HepG2 (cell line): ENCODE data around the gene TPSB2. TPM values are rescaled to one million over a fixed set of nuclear protein-coding genes. Genes with fewer than 3 reads are reported as not detected.

Experiments
- ATAC-seq: fragments of 200-7000 bp; cut with Tn5 transposase; 3 replicates; pipeline ENCODE4 v1.9.1; 2020; ENCODE audit warnings: mild to moderate bottlenecking, moderate library complexity
- BruUV-seq: library from RNA; stranded (reverse); fragments of 400-500 nt; replicated peaks from 2 replicates; lab custom pipeline; 2021; lab: Mats Ljungman, UMichigan
- CTCF ChIA-PET: fragments of 300-600 bp; formaldehyde crosslinking; extraction: SDS; loops from one replicate; lab custom pipeline; 2021; ENCODE audit warnings: low total read pairs, inconsistent platforms, low intra/inter-chr PET ratio; lab: Yijun Ruan, JAX
- POLR2A ChIA-PET: fragments of 350-600 bp; sonication (Branson Sonifier 250); formaldehyde crosslinking; loops from one replicate; lab custom pipeline; 2020; ENCODE audit warnings: antibody characterized with exemption, inconsistent platforms; lab: Yijun Ruan, JAX
- DNase-seq: peaks from one replicate; pipeline ENCODE4 v3.0.0-alpha.2; 2015; ENCODE audit warnings: low spot score
- FAIRE-seq: peaks from 3 replicates; lab custom pipeline; 2011; peaks lifted over from hg19 to GRCh38; lab: Jason Lieb, UNC
- H2AFZ ChIP-seq: one replicate; pipeline ENCODE4 v1.6.1; 2011; ENCODE audit warnings: low read length, inconsistent platforms
- H3K27ac ChIP-seq: fragments of 300-600 bp; 3 replicates; pipeline ENCODE4 v1.8.0; 2011; ENCODE audit warnings: mixed run types, mild to moderate bottlenecking, mixed read lengths, low read length, inconsistent platforms; ENCODE audit not compliant: insufficient read depth; ENCODE audit errors: extremely low read length
- H3K27me3 ChIP-seq, 2 experiments: fragments of 200-600 bp in 1 of 2; 2 replicates in 1 of 2; 3 replicates in 1 of 2; pipeline versions ENCODE4 v1.6.0 to v1.8.0; 2011; ENCODE audit warnings: low read length in 2 of 2, mild to moderate bottlenecking in 2 of 2, moderate library complexity in 2 of 2, inconsistent platforms in 1 of 2; ENCODE audit not compliant: insufficient read depth in 2 of 2, control insufficient read depth in 1 of 2
- H3K36me3 ChIP-seq, 2 experiments: fragments of 200-600 bp in 1 of 2; replicated peaks in 1 of 2; 2 replicates in 1 of 2; 3 replicates in 1 of 2; pipeline versions ENCODE4 v1.5.1 to v1.8.0; 2011; ENCODE audit warnings: low read length in 2 of 2, inconsistent platforms in 1 of 2; ENCODE audit not compliant: insufficient read depth in 2 of 2, control insufficient read depth in 1 of 2
- H3K4me1 ChIP-seq: 2 replicates; pipeline ENCODE4 v1.5.1; 2012; ENCODE audit warnings: low read length, inconsistent platforms; ENCODE audit not compliant: insufficient read depth
- H3K4me2 ChIP-seq: 2 replicates; pipeline ENCODE4 v1.6.0; 2011; ENCODE audit warnings: low read depth, low read length, inconsistent platforms
- H3K4me3 ChIP-seq, 3 experiments: fragments of 200-600 bp in 1 of 3; sonication (generic), shearing (Covaris generic) in 1 of 3; replicated peaks in 1 of 3; 2 replicates each; pipeline ENCODE4 v1.5.1; 2011 to 2016; ENCODE audit warnings: low read length in 3 of 3, inconsistent platforms in 2 of 3, low read depth in 2 of 3, mild to moderate bottlenecking in 2 of 3, control low read depth in 1 of 3, mixed read lengths in 1 of 3; ENCODE audit not compliant: insufficient read depth in 1 of 3
- H3K79me2 ChIP-seq: one replicate; pipeline ENCODE4 v1.6.1; 2011; ENCODE audit warnings: low read length, inconsistent platforms; ENCODE audit not compliant: insufficient read depth
- H3K9ac ChIP-seq: 2 replicates; pipeline ENCODE4 v1.6.0; 2011; ENCODE audit warnings: mild to moderate bottlenecking, low read depth, low read length, inconsistent platforms; ENCODE audit not compliant: insufficient read depth
- H3K9me3 ChIP-seq: 2 replicates; pipeline ENCODE4 v1.5.1; 2012; ENCODE audit warnings: mild to moderate bottlenecking, low read length
- H4K20me1 ChIP-seq: 2 replicates; pipeline ENCODE4 v1.6.0; 2011; ENCODE audit warnings: inconsistent platforms, mild to moderate bottlenecking, low read length, moderate library complexity; ENCODE audit not compliant: insufficient read depth
- ELF3 ChIP-seq: IDR thresholded peaks from 2 replicates; pipeline ENCODE4 v1.6.1; 2016; ENCODE audit warnings: missing genetic modification reagents, missing compliant biosample characterization
- MED1 ChIP-seq: sonication (generic); formaldehyde crosslinking; IDR thresholded peaks from 2 replicates; pipeline ENCODE4 v1.4.0; 2020; ENCODE audit warnings: missing genetic modification reagents
- NCOR1 ChIP-seq: fragments of 200-600 bp; sonication (generic); IDR thresholded peaks from 2 replicates; pipeline ENCODE4 v1.7.0; 2017; ENCODE audit warnings: antibody characterized with exemption, low read length, borderline replicate concordance
- SMAD1 ChIP-seq: sonication (generic); formaldehyde crosslinking; IDR thresholded peaks from 2 replicates; pipeline ENCODE4 v1.4.0; 2020; ENCODE audit warnings: missing genetic modification reagents, low read depth, mild to moderate bottlenecking, borderline replicate concordance
- SP2 ChIP-seq: sonication (generic); formaldehyde crosslinking; IDR thresholded peaks from 2 replicates; pipeline ENCODE4 v1.5.1; 2020; ENCODE audit warnings: mild to moderate bottlenecking, missing genetic modification reagents
- SPEN ChIP-seq: sonication (generic); formaldehyde crosslinking; IDR thresholded peaks from 2 replicates; pipeline ENCODE4 v1.5.1; 2020; ENCODE audit warnings: low read depth, mild to moderate bottlenecking, missing genetic modification reagents
- XBP1 ChIP-seq: sonication (generic); formaldehyde crosslinking; IDR thresholded peaks from 2 replicates; pipeline ENCODE4 v1.5.0; 2020; ENCODE audit warnings: missing genetic modification reagents
- XRCC5 ChIP-seq: fragments of 200-400 bp; formaldehyde crosslinking; optimal IDR thresholded peaks from 2 replicates; pipeline ENCODE3; 2017; ENCODE audit warnings: mild to moderate bottlenecking, low read length
- whole genome bisulfite sequencing: methylation state at CpG from one replicate; pipeline ENCODE4 v1.1.6; 2017; ENCODE audit warnings: low lambda C conversion rate; 5-methylcytosine and 5-hydroxymethylcytosine counted together
- in situ Hi-C: cut with HindIII; loops from 2 replicates; pipeline ENCODE4 v1.10.0; 2017; ENCODE audit warnings: low pct_unique_long_range_greater_than_20kb; ENCODE audit not compliant: extremely low pct_ligation_motif_present
- intact Hi-C: fragments of 100-400 bp; cut with micrococcal nuclease; formaldehyde crosslinking; loops from one replicate; pipeline ENCODE4 v1.10.0; 2022; ENCODE audit not compliant: unreplicated experiment
- polyA plus RNA-seq, 8 experiments: library from polyadenylated mRNA; depleted of rRNA in 3 of 8; stranded (reverse) in 7 of 8; unstranded in 1 of 8; fragments of >200 nt; fragmentation: Illumina TruSeq in 4 of 8; extraction: Trizol in 4 of 8; gene quantifications; 2 replicates each; pipeline versions ENCODE4 v1.2.1 to v1.2.3, GENCODE V29; 2011 to 2016; ENCODE audit warnings: low read depth in 4 of 8, missing spikeins in 1 of 8, mixed read lengths in 1 of 8; ENCODE audit not compliant: insufficient read depth in 1 of 8
- total RNA-seq, 5 experiments: library from RNA; depleted of rRNA; stranded (reverse); fragments of >200 nt; fragmentation: Illumina TruSeq; extraction: Trizol; gene quantifications; 2 replicates each; pipeline ENCODE4 v1.2.3, GENCODE V29; 2016; ENCODE audit warnings: low read depth in 1 of 5
- TF ChIP-seq, protein P1 (sequence below): sonication (generic); formaldehyde crosslinking; IDR thresholded peaks from 2 replicates; pipeline ENCODE4 v1.4.0; 2020; ENCODE audit warnings: missing genetic modification reagents, mild to moderate bottlenecking, borderline replicate concordance
- TF ChIP-seq, protein P2 (sequence below): sonication (generic); formaldehyde crosslinking; IDR thresholded peaks from 2 replicates; pipeline ENCODE4 v1.4.0; 2020; ENCODE audit warnings: low read depth, mild to moderate bottlenecking, missing genetic modification reagents

TPSB2 gene
- total and polyA plus RNA-seq, 2 of the 13 experiments (the other 11 are each of a cell fraction or from before 2014, with no cell fraction given), result not detected

DNA sequence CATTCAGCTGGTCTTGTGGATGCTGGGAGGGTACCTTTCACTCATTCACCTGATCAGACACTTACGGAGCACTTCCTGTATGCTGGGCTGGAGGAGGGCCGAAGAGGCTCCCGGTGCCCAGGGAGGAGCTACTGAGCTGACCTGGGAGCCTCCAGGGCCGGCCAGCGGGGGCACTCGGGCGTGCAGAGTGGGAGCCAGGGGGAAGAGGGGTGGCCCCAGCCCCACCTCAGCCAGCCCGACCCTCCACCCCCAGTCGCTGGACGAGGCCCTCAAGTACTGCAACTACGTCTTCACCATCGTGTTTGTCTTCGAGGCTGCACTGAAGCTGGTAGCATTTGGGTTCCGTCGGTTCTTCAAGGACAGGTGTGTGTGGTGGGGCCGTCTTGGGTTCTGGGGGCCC is 15.3 kb downstream of the TPSB2 start:
- H3K27ac ChIP-seq, result no peak overlapping the region
- ATAC-seq (no peak), DNase-seq (no peak), FAIRE-seq (no peak)
- no peaks in the 10 kb centered on the region; a peak in 1 of 5 replicates for H3K36me3 ChIP-seq
- H3K4me3 ChIP-seq, result no peak overlapping the region
- no TSS peak for BruUV-seq
- no peak for TF ChIP-seq XBP1 (CRISPR knock-in tag)
- TF ChIP-seq SPEN (CRISPR knock-in tag), result no peak
- TF ChIP-seq, protein P1, sequence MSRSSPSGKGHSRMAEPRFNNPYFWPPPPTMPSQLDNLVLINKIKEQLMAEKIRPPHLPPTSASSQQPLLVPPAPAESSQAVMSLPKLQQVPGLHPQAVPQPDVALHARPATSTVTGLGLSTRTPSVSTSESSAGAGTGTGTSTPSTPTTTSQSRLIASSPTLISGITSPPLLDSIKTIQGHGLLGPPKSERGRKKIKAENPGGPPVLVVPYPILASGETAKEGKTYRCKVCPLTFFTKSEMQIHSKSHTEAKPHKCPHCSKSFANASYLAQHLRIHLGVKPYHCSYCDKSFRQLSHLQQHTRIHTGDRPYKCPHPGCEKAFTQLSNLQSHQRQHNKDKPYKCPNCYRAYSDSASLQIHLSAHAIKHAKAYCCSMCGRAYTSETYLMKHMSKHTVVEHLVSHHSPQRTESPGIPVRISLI (CRISPR knock-in tag), result no peak
- no peak for TF ChIP-seq SP2 (CRISPR knock-in tag)
- no peak for TF ChIP-seq XRCC5
- TF ChIP-seq MED1 (CRISPR knock-in tag), result no peak
- TF ChIP-seq, protein P2, sequence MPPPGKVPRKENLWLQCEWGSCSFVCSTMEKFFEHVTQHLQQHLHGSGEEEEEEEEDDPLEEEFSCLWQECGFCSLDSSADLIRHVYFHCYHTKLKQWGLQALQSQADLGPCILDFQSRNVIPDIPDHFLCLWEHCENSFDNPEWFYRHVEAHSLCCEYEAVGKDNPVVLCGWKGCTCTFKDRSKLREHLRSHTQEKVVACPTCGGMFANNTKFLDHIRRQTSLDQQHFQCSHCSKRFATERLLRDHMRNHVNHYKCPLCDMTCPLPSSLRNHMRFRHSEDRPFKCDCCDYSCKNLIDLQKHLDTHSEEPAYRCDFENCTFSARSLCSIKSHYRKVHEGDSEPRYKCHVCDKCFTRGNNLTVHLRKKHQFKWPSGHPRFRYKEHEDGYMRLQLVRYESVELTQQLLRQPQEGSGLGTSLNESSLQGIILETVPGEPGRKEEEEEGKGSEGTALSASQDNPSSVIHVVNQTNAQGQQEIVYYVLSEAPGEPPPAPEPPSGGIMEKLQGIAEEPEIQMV (CRISPR knock-in tag), result no peak
- TF ChIP-seq ELF3 (CRISPR knock-in tag), result no peak
- TF ChIP-seq NCOR1, result no peak
- TF ChIP-seq SMAD1, result no peak
- no peaks in the 10 kb centered on the region for H3K27me3 ChIP-seq
- ChIA-PET CTCF (no interaction called here), POLR2A (no interaction called here)
- no peak overlapping the region for H3K4me2 ChIP-seq
- H3K9ac ChIP-seq, result no peak overlapping the region
- in situ Hi-C loops, result loop anchor here (25.0 kb wide), 1 partner anchor 402 kb away; the partner anchor contains the start of gene GNG13
- no CpG with 5 or more reads among the region's 16 CpGs for WGBS
- H4K20me1 ChIP-seq, result no peaks in the 10 kb centered on the region
- no peaks in the 10 kb centered on the region for H3K4me1 ChIP-seq
- H2AFZ ChIP-seq, result no peak overlapping the region
- intact Hi-C loops, result no loop called here
- no peaks in the 10 kb centered on the region for H3K9me3 ChIP-seq
- H3K79me2 ChIP-seq, result no peaks in the 10 kb centered on the region
